Measurements from ENCODE around the gene STRAP.
A peak's percentile ranks its signal among the peaks of the same experiment; 100 is the strongest.

The STRAP gene

DNA sequence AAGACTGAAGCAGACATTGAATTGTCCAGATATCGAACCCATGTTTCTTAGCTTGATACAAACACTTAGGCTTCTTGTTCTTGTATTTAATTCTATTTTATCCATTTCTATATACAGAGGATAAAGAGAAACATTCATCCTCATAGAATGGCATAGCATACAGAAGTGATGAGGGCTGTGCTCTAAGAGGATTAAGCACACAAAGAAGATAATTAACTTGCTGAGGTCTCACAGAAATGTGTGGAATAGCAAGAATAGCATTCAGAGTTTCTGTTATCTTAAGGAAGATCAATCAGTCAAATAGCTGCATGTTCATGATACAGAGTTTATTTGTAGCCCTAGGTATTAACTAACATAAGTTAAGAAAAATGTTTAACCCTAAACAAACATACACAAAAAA lies 27.3 kb upstream of the STRAP start:
- in situ Hi-C loops (cut with MboI; ENCODE audit: low sequenced_read_pairs, unreplicated experiment) = loop anchor here (5.0 to 10.0 kb wide), 2 partner anchors 268 to 320 kb away; no protein-coding TSS in a partner anchor
- no peak for DNase-seq (ENCODE audit: low spot score)
- TF ChIP-seq, protein P1, sequence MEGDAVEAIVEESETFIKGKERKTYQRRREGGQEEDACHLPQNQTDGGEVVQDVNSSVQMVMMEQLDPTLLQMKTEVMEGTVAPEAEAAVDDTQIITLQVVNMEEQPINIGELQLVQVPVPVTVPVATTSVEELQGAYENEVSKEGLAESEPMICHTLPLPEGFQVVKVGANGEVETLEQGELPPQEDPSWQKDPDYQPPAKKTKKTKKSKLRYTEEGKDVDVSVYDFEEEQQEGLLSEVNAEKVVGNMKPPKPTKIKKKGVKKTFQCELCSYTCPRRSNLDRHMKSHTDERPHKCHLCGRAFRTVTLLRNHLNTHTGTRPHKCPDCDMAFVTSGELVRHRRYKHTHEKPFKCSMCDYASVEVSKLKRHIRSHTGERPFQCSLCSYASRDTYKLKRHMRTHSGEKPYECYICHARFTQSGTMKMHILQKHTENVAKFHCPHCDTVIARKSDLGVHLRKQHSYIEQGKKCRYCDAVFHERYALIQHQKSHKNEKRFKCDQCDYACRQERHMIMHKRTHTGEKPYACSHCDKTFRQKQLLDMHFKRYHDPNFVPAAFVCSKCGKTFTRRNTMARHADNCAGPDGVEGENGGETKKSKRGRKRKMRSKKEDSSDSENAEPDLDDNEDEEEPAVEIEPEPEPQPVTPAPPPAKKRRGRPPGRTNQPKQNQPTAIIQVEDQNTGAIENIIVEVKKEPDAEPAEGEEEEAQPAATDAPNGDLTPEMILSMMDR (IDR thresholded peaks at IDR 0.05; ENCODE audit: borderline replicate concordance, control extremely low read depth, extremely low read depth, insufficient read depth, missing control alignments) = no peak

DNA sequence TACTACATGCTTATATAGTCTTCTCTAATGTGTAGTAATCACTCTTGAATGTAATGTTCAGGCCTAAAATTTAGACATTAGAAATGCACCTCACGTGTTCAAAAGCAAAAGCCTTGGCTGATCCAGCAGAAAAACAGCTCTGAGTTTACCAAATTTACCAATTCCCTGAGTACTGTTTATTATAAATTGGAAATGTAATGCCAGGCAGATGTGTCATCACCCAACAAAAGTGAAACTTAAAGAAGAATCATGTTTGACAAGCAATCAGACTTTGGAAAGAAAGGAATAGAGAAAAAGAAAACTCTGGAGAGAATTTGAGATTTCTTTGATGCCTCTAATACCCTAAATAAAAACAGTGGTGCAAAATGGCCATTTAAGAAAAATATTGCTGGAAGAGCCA lies 26.5 kb upstream of the STRAP start:
- in situ Hi-C loops (cut with MboI; ENCODE audit: low sequenced_read_pairs, unreplicated experiment) = loop anchor here (5.0 to 10.0 kb wide), 2 partner anchors 268 to 321 kb away; no protein-coding TSS in a partner anchor
- DNase-seq (ENCODE audit: low spot score) = no peak

DNA sequence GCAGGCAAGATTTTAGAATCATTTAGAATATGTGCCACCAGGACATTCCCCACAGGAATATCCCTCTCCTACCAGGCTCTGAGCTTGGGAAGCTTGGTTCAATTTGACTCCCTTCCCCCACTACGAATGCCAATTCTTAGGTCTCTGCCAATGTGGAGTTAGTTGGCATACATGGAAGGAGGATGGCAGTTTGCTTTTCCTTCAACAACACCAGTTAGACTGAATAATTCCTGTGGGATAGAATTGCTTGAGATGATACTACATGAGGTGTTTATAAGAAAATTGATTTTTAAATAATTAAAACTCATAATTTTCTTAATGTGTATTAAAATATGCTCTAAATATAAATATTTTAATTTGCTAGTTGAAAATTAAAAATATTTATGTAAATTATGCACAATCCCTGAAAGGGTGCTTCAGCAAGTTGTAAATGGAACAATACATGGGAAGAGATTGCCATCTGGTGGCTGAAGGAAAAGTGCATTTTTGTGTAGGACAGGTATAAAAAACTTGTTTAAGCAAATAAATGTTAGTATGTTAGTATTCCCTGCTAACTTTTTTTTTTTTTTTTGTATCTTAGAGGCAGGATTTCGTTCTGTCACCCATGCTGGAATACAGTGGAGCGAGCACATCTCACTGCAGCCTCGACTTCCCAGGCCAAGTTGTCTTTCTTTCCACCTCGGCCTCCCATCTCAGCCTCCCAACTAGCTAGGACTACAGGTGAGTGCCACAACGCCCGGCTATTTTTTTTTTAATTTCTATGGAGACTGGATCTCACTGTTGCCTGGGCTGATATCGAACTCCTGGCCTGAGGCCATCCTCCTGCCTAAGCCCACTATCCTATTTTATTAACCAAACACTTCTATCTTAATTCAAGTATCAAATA lies 25.8 kb upstream of the STRAP start:
- peak; percentile 13 for DNase-seq (ENCODE audit: low spot score)
- in situ Hi-C loops (cut with MboI; ENCODE audit: low sequenced_read_pairs, unreplicated experiment) = loop anchor here (5.0 to 10.0 kb wide), 2 partner anchors 269 to 322 kb away; no protein-coding TSS in a partner anchor
- TF ChIP-seq, protein P1 (IDR thresholded peaks at IDR 0.05; ENCODE audit: borderline replicate concordance, control extremely low read depth, extremely low read depth, insufficient read depth, missing control alignments) = peak; percentile 60

More for the DNA sequence above, 26.5 kb upstream of the STRAP start:
- TF ChIP-seq, protein P1 (IDR thresholded peaks at IDR 0.05; ENCODE audit: borderline replicate concordance, control extremely low read depth, extremely low read depth, insufficient read depth, missing control alignments) = no peak

DNA sequence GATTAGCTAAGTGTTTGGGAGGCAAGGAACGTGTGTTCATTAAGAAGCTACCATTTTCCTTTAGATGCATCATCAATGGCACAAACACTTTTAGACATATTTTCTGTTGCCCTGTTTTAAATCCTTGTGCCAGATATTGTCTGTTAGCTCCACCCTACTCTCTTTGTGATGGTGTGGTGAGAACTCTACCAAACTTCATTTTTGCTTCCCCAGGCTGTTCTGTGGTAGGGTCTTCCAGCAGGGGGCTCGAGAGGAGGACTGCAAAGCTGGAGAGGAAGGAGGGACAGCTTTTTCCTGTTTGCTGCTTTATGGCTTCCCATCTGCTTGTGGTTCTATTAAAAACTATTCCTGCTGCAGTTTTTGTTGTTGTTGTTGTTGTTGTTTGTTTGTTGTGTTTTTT lies 23.8 kb upstream of the STRAP start:
- TF ChIP-seq, protein P1 (IDR thresholded peaks at IDR 0.05; ENCODE audit: borderline replicate concordance, control extremely low read depth, extremely low read depth, insufficient read depth, missing control alignments) = peak; percentile 10
- in situ Hi-C loops (cut with MboI; ENCODE audit: low sequenced_read_pairs, unreplicated experiment) = loop anchor here (5.0 to 10.0 kb wide), 2 partner anchors 271 to 324 kb away; no protein-coding TSS in a partner anchor
- DNase-seq (ENCODE audit: low spot score) = no peak

DNA sequence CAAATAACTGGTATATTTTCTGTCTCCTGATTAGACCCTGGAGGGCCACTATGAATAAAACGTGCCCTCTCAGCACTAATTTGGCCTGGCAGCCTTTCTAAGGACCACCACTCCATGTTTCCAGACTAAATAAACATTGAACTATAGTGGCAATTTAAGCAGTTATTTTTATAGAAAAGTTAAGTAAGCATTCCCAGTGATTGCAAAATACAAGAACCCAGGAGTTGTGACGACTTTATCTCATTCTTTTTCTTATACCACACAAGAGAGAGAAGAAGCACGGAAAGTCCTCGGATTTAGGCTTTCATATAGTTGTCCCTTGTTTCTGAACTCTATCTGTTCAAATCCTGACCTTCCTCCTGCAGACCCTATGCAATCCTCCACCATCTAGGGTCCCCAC lies 23.1 kb upstream of the STRAP start:
- DNase-seq (ENCODE audit: low spot score) = no peak
- in situ Hi-C loops (cut with MboI; ENCODE audit: low sequenced_read_pairs, unreplicated experiment) = loop anchor here (5.0 to 10.0 kb wide), 2 partner anchors 272 to 324 kb away; no protein-coding TSS in a partner anchor
- TF ChIP-seq, protein P1 (IDR thresholded peaks at IDR 0.05; ENCODE audit: borderline replicate concordance, control extremely low read depth, extremely low read depth, insufficient read depth, missing control alignments) = no peak

DNA sequence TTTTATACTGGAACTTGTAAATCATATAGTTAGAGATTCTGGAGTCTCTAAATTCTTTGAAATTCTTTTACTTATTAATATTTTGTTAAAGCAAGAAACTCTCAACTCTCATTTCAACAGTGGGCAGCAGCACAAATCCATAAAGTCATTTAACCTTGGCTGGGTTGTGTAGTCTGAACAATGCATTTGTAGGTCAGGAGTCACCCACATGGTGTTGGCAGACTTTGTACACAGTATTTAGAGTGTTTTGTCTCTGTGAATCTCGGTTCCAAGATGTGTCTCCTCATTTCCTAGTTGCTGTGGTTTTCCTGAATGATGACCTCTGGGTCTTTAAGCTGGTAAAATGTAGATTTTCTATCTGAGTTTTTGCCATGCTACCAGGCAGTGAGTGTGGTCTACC lies 20.8 kb upstream of the STRAP start:
- no peak for DNase-seq (ENCODE audit: low spot score)
- TF ChIP-seq, protein P1 (IDR thresholded peaks at IDR 0.05; ENCODE audit: borderline replicate concordance, control extremely low read depth, extremely low read depth, insufficient read depth, missing control alignments) = no peak
- in situ Hi-C loops (cut with MboI; ENCODE audit: low sequenced_read_pairs, unreplicated experiment) = no loop called here
